ENCODE measurements around the gene THAP9.

DNA sequence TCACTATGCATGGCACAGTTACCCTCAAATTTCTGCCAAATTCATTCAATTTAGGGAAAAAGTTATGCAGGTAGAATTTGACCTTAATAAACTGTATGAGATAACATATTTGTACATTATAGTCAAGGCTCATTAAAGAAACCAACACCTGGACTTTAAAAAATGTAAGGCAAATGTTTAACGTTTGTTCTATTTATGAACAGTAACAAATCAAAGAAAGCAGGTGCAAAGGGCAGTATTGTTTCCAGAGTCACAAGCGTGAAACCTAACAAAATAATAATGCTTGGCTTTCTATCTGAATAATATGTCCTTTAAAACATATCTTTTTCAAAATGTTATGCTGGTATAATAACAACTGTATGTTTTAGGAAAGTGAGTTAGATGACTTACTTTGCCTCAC lies 68.9 kb downstream of the THAP9 start:
- no peak for TF ChIP-seq EP300 (IDR thresholded peaks at IDR 0.05)
- no peak for TF ChIP-seq POLR2A (IDR thresholded peaks at IDR 0.05)
